ENCODE results near the gene DKC1.
A peak's percentile ranks its signal among the peaks of the same experiment; 100 is the strongest.

The DKC1 gene
- 91.4 to 342 reads per million in 2 experiments for total RNA-seq

DNA sequence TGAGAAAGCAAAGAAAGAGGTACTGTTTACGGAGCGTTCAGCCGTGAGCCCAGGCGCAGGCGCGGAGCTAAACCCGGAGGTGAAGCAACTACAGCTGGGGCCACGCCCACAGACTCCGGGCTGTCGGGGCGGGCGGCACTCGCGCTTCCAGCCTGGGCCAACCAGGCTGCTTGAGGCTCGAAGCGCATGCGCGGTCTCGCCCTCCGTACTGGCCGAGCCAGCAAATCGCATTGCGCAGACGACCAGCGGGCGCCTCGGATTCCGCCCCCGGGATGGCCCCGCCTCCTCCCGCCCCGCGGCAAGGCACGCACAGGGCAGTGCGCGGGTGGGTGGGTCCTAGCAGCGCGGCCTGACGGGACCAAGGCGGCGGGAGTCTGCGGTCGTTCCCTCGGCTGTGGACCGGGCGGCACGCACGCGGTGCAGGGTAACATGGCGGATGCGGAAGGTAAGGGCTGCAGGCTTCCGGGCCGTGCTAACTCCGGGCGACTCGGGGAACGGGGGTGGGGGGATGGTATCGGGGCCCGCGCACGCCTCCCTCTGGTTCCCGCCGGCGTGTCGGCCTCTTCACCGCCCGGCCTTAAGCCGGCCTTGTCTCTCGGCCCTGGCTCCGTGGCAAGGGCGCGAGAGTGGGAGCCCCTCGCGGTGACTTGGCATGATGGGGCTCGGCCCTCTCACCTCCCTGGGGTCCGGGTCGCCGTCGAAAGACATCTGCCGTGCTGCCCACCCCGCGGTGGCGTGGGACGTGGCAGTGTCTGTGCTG lies at the start of gene DKC1:
Gene DKC1, plus strand, starts transcription at position 328 of the 760 bp plus-strand sequence. Its CDS starts 102 bp downstream, at position 430.
- DNase-seq (ENCODE audit: low read depth), result peak; percentile 91

DNA sequence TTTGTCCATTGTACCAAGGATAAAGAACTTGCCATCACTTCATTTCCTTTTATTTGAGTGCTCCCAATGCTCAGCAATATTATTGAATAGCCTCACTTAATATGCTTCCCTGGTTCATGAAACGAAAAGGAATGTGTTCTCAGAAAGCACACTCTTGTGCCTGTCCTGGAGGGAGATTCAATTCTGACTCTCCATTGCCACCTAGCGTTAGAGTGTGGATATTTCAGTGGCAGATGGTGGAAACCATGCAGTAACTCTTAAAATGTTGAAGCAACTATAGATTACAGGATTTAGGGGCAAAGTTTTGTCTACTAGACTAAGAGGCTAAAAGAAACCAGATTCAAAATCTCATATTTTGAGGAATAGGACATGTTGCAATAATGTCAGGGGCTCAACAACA lies 47.7 kb upstream of the DKC1 start:
- peak; percentile 30 for DNase-seq (ENCODE audit: low read depth)

DNA sequence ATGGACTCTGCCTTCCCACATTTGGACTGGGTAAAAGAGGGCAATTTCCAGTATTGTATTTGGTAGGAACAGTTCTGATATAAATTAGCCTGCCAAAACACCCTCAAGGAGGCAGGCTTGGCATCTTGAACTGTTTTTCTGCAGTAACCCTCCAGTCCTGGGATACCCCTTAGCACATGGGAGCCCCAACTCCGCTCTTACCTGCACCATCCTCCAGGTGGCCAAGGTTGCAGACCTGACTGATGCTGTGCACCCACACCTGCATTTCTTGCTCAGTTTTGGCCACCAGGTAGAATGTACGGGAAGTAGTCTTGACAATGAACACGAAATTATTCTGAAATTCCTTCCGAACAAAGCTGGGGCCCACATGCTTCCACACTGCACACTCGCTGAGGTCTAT lies 46.8 kb upstream of the DKC1 start:
- DNase-seq (ENCODE audit: low read depth), result no peak

DNA sequence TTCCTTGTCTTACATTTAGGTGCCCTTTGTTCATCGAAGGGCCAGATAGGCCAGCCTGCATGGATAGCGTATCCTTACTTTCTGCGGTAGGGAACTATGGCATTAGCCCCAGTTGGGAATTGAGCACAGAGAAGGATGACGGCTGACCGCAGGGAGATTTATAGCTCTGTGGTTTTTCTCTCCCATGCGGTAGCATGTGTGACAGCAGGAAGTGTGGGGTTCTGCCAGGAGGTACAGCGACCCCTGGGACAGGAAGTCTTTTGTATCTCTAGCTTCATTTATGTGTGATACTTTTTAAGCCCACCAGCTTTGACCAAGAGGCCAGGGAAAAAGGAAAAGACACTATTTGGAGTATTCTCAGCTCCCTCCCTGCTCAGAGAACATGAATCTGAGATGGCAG lies 44.8 kb upstream of the DKC1 start:
- no peak for DNase-seq (ENCODE audit: low read depth)

DNA sequence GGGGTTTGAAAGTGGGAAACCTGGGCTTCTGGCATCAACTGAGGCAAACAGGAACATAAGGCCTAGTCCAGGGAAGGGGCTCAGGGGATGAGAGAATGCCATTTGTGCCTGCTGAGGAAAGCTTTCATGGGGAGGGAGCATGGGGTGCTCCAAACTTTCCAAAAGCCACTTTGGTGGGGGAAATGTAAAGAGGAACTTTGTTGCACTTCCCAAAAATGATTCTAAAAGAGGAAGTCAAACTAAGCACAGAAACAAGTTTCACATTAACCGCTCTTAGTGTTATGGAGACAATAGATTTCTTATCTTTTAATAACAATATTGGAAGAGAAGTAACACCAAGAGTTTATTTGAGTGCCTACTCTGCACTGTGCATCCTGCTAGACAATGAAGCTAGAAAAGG lies 44.0 kb upstream of the DKC1 start:
- DNase-seq (ENCODE audit: low read depth), result no peak

DNA sequence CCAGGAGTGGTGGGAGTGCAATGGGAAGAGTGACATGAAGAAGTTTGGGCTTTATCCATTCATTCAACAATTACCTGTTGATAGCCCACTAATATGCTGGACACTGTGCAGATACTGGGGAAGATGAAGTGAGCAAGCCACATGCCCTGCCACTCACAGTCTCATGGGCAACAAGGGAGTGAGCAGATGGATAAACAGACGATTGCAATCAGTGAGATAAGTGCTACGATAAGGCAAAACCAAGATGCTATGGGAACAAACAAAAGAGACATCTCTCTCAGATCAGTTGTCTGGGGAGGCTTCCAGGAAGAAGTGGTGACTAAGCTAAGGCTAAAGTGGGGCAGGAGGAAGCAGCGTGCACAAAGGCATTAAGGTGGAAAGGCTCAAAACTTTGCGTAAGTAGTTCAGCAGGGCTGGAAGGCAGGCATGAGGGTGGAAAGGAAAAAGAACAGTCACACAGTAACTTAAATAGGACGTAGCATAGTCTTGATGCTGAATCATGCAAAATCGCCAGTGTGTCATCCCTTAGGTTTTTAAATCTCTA lies 43.5 kb upstream of the DKC1 start:
- no peak for DNase-seq (ENCODE audit: low read depth)

DNA sequence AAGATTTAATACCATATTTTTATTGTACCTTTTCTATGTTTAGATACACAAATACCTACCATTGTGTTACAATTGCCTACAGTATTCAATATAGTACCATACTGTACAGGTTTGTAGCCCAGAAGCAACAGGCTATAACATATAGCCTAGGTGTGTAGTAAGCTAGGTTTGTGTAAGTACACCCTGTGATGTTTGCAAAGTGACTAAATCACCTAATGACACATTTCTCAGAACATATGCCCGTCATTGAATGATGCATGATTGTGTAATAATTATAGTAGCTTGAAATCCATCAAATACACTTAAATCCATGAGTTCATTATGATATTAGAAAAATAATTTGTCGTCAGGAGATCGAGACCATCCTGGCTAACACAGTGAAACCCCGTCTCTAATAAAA lies 42.6 kb upstream of the DKC1 start:
- DNase-seq (ENCODE audit: low read depth), result no peak

DNA sequence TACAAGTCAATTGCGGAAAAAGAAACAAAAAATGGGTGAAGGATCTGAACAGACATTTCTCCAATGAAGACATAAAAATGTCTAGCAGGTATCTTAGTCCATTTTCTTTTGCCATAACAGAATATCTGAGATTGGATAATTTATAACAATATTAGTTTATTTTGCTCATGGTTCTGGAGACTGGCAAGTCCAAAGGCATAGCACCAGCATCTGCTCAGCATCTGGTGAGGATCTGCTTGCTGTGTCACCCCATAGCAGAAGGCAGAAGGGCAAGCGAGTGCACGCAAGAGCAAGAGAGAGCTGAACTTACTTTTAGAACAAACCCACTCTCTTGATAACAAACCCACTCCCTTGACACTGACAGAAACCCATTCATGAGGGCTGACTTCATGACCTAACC lies 41.5 kb upstream of the DKC1 start:
- no peak for DNase-seq (ENCODE audit: low read depth)

DNA sequence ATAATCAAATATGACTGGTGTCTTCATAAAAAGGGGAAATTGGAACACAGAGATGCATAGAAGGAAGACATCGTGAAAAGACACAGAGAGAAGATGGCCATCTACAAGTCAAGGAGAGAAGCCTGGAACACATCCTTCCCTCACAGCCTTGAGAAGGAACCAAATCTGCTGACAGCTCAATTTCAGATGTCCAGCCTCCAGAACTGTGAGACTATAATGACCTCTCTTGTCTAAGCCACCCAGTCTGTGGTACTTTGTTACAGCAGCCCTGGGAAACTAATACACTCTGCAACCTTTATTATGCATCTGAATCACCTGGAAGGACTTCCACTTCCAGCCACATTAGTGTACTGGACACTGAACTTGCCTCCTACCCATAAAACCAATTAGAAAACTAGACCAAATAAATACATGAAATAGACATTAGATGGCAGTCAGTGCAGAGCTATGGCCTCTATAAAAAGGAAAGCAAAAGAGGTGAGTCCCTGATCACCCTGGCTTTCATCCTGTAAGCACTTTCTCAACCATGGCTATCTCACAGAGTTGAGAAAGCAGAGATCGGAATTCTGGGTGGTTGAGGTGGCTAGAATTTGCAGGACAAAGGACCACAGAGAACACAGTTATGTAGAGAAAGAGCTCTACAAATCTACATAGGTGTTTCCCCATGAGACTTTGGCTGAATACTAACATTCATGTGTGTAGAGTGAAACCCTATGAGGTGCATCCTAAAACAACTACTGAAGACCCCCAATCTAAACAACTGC lies 37.5 kb upstream of the DKC1 start:
- DNase-seq (ENCODE audit: low read depth), result no peak

DNA sequence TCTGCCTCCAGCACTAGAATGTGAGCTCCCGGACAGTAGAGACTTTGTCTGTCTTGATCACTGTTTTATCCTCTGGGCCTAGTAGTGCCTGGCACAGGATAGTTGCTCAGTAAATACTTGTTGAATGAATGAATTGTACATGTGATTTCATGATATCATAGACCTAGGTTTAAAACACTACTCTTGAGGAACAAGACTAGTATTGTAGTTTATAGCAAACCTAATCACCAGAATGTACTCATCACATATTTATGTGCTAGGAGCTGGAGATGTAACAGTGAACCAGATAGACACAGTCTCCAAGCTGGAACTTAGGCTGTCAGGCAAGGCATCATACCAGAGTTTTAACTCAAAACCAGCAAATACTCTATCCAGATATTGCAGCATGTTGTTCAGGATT lies 35.2 kb upstream of the DKC1 start:
- no peak for DNase-seq (ENCODE audit: low read depth)

DNA sequence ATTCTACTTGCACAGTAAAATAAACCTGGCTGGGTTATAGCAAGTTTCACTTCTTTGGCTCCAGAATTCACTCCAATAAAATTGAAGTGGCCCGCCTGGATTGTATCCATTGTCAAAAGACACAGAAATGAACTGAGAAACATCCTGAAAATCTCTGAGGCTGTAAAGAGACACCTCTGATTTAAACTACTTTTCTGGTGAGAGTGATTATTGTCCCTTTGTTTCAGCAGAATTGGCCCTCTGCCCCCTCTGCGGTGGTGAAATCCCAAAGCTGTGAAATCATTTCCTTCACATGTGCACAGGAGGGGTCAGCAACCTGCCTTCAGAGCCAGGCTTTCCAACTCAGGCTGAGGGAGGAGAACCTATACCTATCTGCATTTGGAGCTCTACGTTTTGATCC lies 34.8 kb upstream of the DKC1 start:
- no peak for DNase-seq (ENCODE audit: low read depth)

DNA sequence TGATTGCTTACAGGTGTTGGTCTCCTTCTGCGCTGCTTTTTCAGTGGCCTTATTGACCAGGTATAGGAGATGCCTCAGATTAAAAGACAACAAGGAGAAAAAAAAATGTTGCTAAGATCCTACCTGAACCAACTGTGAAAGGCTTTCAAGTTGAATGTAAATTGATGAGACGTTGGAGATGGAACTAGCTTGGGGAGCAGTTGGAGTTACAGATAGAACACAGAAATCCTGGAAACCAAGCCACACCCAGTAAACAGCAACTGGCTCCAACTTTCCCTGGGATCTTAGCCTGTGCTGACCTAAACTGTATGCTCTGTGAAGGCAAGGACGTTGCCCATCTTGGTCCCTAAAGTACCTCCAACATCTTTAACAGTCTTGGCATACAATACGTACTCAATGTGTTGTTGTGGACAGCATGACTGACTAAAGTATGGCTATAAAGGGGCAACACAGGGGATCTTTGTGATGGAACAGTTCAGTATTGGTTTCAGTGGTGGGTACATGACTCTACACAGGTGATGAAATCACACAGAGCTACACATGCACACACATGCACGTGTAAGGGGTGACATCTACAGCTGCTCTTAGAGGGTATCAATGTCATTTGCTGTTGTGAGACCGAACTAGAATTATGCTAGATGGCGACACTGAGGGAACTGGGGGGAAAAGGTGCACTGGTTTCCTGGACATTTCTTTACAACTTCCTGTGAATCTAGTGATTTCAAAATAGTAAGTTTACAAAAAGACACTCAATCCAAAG lies 34.1 kb upstream of the DKC1 start:
- DNase-seq (ENCODE audit: low read depth), result no peak

DNA sequence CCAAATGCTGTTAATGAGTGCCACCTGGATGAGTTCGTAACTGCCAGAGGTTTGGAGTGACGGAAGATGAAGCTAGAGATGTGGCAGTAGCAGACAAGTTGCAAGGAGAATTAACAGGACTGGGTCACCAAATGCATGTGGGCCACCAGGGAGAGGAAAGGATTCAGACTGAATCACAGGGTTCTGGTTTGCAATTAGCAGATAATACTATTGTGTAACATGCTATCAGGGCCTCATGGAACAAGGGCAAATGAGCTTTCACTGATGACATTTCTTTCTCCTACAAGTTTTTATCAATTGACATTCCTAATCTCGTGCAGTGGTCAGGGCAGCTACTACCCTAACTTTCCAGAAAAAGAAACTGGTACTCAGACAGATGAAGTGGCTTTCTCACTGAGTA lies 33.2 kb upstream of the DKC1 start:
- DNase-seq (ENCODE audit: low read depth), result no peak

DNA sequence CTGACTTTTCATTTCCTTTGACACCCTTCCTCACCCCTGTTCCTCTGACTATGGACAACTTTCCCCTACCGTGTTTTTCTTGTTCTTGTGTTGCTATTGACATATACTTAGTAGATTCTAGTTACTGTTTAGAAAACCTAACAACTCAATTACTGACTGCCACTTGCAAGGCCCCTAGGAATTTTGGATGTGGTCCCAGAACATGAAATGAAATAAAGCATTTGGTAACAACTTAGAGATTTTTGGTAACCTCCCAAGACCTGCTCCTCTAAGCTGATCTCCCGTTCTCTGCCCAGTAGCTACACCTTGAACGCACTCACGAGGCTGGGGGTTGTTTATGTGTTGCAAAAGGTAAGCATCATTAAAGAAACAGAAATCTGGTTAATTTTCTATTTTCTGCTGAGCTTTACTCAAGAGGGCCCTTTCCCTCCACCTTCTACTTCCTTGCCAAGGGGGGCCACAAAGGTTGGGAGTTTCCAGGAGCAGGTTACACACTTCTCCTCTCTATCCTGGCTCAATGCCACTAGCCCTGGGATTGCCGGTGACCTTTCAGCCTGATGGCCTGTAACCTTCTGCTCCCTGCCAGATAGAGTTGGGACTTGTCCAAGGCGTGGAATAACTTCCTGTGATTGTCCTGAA lies 32.3 kb upstream of the DKC1 start:
- no peak for DNase-seq (ENCODE audit: low read depth)

DNA sequence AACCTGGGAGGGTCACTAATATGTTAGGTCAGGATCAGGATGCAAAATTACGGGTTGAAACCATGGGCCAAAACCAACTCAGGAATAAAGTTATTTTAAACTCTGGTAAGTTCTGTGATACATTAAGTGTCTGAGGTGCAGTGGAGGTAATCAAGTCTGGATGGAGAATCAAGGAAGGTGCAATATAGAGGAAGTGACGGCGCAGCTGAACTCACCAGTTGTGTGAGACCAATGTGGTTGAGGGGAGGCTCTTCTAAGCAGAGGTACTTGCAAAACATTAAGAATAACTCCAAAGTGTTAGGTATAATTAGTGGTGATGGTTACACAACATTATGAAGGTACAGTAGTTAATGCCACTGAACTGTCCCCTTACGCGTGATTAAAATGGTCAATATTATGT lies 31.5 kb upstream of the DKC1 start:
- no peak for DNase-seq (ENCODE audit: low read depth)

DNA sequence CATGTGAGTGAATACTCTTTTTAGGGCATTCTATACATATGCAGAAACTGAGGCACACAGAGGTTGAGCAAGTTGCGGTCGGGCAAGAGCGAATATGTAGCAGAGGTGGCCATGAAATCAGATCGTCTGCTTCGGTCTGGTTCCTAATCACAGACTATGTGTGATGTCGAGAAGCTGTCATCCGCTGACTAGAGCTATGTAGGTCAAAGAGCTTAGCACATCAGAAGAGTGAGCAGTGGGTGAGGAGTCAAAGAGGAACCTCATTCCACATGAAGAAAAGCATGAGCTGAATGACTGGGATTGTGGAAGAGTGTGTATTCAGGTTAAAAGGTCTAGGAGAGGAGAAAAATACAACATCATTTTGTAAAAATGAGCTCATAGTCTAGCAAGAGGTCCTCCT lies 30.8 kb upstream of the DKC1 start:
- DNase-seq (ENCODE audit: low read depth), result no peak

DNA sequence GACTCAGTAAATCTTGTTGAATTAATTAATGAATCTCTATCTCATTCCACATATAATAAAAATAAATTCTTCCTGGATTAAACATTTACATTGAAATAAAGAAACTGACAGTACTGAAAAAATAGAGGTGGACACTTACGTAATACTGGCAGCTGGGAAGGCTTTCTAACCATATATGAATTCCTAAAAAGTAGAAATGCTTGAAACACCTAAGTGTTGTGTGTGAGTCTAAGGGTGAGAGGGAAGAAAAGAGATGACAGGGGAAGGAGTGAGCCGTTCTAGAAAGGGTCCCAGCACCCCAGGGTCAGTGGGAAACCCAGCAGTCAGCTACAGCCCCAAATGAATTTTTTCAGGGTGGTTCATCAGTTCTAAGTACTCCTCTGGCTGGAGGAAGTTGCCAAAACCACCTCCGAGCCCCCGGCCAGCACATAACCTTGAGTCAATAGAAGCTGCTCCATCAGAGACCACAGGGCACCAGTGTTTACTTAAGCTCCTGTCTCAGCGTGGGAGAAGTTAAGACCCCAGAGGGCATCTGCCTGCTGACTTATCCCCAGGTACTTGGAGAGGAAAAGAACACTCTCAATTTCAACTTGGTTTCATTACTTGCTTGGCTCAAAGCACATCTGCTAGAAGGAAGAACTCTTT lies 30.1 kb upstream of the DKC1 start:
- no peak for DNase-seq (ENCODE audit: low read depth)

DNA sequence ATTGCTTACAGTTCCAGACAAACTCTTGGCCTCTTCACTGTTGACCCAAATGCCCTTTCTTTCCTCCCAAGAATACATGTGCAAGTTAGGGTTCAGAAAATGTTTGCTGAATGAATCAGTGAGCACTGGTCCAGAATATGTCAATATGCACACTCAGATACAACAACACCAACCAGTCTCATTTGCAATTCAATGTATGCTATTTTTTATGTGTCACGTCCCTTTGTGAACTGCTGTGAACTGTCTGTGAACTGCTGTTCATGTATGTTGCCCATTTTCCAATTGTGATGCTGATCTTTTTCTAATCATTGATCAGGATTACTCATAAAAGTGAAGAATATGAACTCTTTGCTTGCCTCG lies 29.6 kb upstream of the DKC1 start:
- DNase-seq (ENCODE audit: low read depth), result no peak

DNA sequence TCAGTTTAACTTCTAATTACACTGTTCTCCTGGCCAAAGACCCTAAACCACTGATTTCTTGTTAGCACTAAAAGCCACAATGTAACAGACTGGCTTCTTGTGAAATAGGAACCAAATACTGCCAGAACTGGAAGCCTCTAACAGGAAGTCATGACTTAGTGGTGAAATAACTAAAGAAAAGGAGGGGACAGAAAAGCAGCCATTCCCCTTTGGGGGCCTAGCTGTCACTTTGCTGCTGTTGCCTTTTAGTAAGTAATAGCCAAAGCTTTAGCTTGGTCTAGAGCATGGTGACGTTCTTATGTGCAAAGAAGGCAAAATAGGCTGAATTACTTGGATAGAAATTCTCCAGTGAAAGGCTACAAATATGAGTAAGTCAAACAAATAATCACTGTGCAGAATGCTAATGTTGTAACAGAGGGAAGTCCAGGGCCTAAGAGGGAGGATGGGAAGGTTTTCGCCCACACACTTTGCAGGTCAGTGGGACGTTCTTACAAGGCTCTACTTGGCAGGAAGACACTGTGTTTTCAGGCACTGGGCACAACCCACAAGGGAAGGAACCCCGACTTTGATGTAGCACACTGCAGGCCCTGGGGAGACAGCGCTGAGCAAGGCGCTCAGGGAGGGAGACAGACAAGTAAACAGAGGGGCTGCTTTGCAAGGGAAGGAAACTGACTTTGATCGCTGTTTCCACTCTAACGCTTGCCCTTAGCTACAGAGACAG lies 28.4 kb upstream of the DKC1 start:
- no peak for DNase-seq (ENCODE audit: low read depth)

DNA sequence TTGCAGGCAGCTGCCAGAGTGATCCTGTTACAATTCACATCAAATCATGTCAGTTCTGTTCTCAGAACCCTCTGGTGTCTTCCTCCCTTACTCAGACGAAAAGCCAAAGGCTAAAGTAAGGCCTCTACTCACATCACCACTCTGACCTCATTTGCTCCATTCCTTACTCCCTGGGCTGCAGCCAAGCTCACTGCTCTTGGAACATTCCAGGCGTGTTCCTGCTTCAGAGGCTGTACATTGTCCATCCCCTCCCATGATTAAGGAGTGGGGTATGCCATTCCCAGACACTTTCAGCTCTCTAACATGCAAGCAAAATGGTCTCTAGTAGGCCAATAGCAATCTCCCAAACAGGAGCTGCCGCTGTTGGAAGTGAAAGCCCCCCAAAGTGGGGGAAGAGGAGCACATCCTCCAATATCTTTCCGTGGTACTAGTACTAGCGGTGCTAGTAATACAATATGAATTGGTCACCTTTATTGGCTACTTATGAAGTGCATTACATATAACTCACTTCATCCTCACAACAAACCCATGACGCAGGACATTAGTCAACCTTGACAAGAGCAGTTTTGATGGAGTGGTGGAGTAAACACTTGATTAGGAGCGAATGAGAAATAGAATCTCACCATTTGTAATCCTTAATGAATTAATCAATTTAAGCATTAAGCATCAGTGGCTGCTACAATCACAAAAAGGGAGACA lies 26.8 kb upstream of the DKC1 start:
- no peak for DNase-seq (ENCODE audit: low read depth)
